Keratinocyte (primary cell): ENCODE data around the gene CLIC3.

Experiments
- CTCF ChIP-seq, 3 experiments: IDR thresholded peaks in 1 of 3; conservative IDR thresholded peaks in 1 of 3; optimal IDR thresholded peaks in 1 of 3; 2 replicates in 2 of 3; 3 replicates in 1 of 3; pipeline versions ENCODE3 to v1.5.1; 2011; ENCODE audit warnings: low read length in 3 of 3, mild to moderate bottlenecking in 3 of 3, moderate library complexity in 2 of 3, control low read depth in 1 of 3, inconsistent platforms in 1 of 3; ENCODE audit not compliant: insufficient read depth in 2 of 3; ENCODE audit errors: extremely low read depth in 1 of 3
- EZH2 ChIP-seq: IDR thresholded peaks from one replicate; pipeline ENCODE4 v1.6.1; 2012; ENCODE audit warnings: inconsistent platforms, mild to moderate bottlenecking, low read length, moderate library complexity

GRCh38 chr9:136978073-136978864, 18.1 kb downstream of the CLIC3 start:
- TF ChIP-seq CTCF (optimal IDR thresholded peaks at IDR 0.05 in 1 of 3, IDR thresholded peaks at IDR 0.05 in 1 of 3, conservative IDR thresholded peaks at IDR 0.05 in 1 of 3; ENCODE audit: extremely low read depth in 1 of 3, insufficient read depth in 2 of 3, low read length in 3 of 3) (no peak), EZH2 (no peak)
